Cardiac muscle cell (in vitro differentiated cells and primary cell): Measurements from ENCODE around the gene ANKRD17. TPM values are rescaled to one million over a fixed set of nuclear protein-coding genes. Genes with fewer than 3 reads are reported as not detected.

Experiments used
- polyA plus RNA-seq: library from polyadenylated mRNA; unstranded; fragments of >200 nt; fragmentation: Nextera tagmentation; extraction: Ambion mirVana; gene quantifications from 2 replicates; pipeline ENCODE4 v1.2.1, GENCODE V29; 2016
- total RNA-seq: library from RNA; depleted of rRNA; stranded (reverse); fragments of >200 nt; gene quantifications from 2 replicates; pipeline ENCODE4 v1.2.3, GENCODE V29; 2016

Gene ANKRD17
- total and polyA plus RNA-seq, 2 experiments from 2014 or later: 38.9 to 60.1 TPM

Other genes with a start within 250 kb of the ANKRD17 start
- 50.4 and 55.0 TPM in 2 replicates for gene COX18, start 189.1 kb downstream of the ANKRD17 start, total RNA-seq
- 9.7 and 13.4 TPM in 2 replicates for gene COX18, start 189.1 kb downstream of the ANKRD17 start, polyA plus RNA-seq
- 1.5 and 2.3 TPM in 2 replicates for gene ALB, start 145.5 kb upstream of the ANKRD17 start, total RNA-seq
- gene ALB, start 145.5 kb upstream of the ANKRD17 start, polyA plus RNA-seq: 3.1 and 5.4 TPM in 2 replicates
- 0.67 and 0.77 TPM in 2 replicates for gene AFP, start 177.4 kb upstream of the ANKRD17 start, total RNA-seq
- gene AFP, start 177.4 kb upstream of the ANKRD17 start, polyA plus RNA-seq: 9.1 TPM in 1 of 2 replicates, not detected in the other
- gene AFM, start 222.9 kb upstream of the ANKRD17 start, total RNA-seq: not detected in 2 replicates
- 0.06 TPM in 1 of 2 replicates, not detected in the other for gene AFM, start 222.9 kb upstream of the ANKRD17 start, polyA plus RNA-seq